ENCODE measurements around the gene MED13L.
"Not testable (repeated sequence)": the region's sequence is repeated elsewhere in the genome, so short reads cannot be mapped to it uniquely, and the experiment has no call there.

The MED13L gene

GRCh38 chr12:115983226-115983798, 294.2 kb downstream of the MED13L start:
- no peak for DNase-seq (ENCODE audit: low read depth in 2 of 3, low spot score in 2 of 3)

GRCh38 chr12:115980339-115980738, 297.2 kb downstream of the MED13L start:
- DNase-seq (ENCODE audit: low read depth in 2 of 3, low spot score in 2 of 3) = no peak

GRCh38 chr12:115979851-115980250, 297.6 kb downstream of the MED13L start:
- DNase-seq (ENCODE audit: low read depth in 2 of 3, low spot score in 2 of 3) = no peak

- DNase-seq (ENCODE audit: low read depth in 2 of 3, low spot score in 2 of 3) = no peak
These were observed 298.1 kb downstream of the MED13L start for GRCh38 chr12:115979351-115979750.

GRCh38 chr12:115976829-115977228, 300.7 kb downstream of the MED13L start:
- not testable (repeated sequence) for DNase-seq (ENCODE audit: low read depth in 2 of 3, low spot score in 2 of 3)

GRCh38 chr12:115975411-115975810, 302.1 kb downstream of the MED13L start:
- no peak for DNase-seq (ENCODE audit: low read depth in 2 of 3, low spot score in 2 of 3)

GRCh38 chr12:115973968-115974724, 303.3 kb downstream of the MED13L start:
- DNase-seq (ENCODE audit: low read depth in 2 of 3, low spot score in 2 of 3) = no peak

GRCh38 chr12:115973066-115973465, 304.4 kb downstream of the MED13L start:
- no peak for DNase-seq (ENCODE audit: low read depth in 2 of 3, low spot score in 2 of 3)

- DNase-seq (ENCODE audit: low read depth in 2 of 3, low spot score in 2 of 3) = no peak
These were observed 305.3 kb downstream of the MED13L start for GRCh38 chr12:115972241-115972640.

- DNase-seq (ENCODE audit: low read depth in 2 of 3, low spot score in 2 of 3) = no peak
These were observed 309.3 kb downstream of the MED13L start for GRCh38 chr12:115968211-115968610.

- DNase-seq (ENCODE audit: low read depth in 2 of 3, low spot score in 2 of 3) = no peak
These were observed 311.1 kb downstream of the MED13L start for GRCh38 chr12:115966376-115966775.

- DNase-seq (ENCODE audit: low read depth in 2 of 3, low spot score in 2 of 3) = no peak
These were observed 312.9 kb downstream of the MED13L start for GRCh38 chr12:115964626-115965025.

- no peak for DNase-seq (ENCODE audit: low read depth in 2 of 3, low spot score in 2 of 3)
These were observed 313.3 kb downstream of the MED13L start for GRCh38 chr12:115964214-115964613.

GRCh38 chr12:115962216-115962615, 315.3 kb downstream of the MED13L start:
- DNase-seq (ENCODE audit: low read depth in 2 of 3, low spot score in 2 of 3) = no peak

- no peak for DNase-seq (ENCODE audit: low read depth in 2 of 3, low spot score in 2 of 3)
These were observed 316.4 kb downstream of the MED13L start for GRCh38 chr12:115960868-115961802.

- no peak for DNase-seq (ENCODE audit: low read depth in 2 of 3, low spot score in 2 of 3)
These were observed 319.7 kb downstream of the MED13L start for GRCh38 chr12:115957686-115958290.

- no peak for DNase-seq (ENCODE audit: low read depth in 2 of 3, low spot score in 2 of 3)
These were observed 320.8 kb downstream of the MED13L start for GRCh38 chr12:115956659-115957058.

- DNase-seq (ENCODE audit: low read depth in 2 of 3, low spot score in 2 of 3) = no peak
These were observed 321.3 kb downstream of the MED13L start for GRCh38 chr12:115956236-115956635.

GRCh38 chr12:115953450-115953849, 324.0 kb downstream of the MED13L start:
- DNase-seq (ENCODE audit: low read depth in 2 of 3, low spot score in 2 of 3) = no peak

- no peak for DNase-seq (ENCODE audit: low read depth in 2 of 3, low spot score in 2 of 3)
These were observed 324.5 kb downstream of the MED13L start for GRCh38 chr12:115953031-115953430.

GRCh38 chr12:115950959-115951358, 326.5 kb downstream of the MED13L start:
- DNase-seq (ENCODE audit: low read depth in 2 of 3, low spot score in 2 of 3) = no peak
